Adrenal gland (tissue), 5 donors: ENCODE data around the gene TCF4.

ENCODE experiments used
- POLR2A ChIP-seq, 2 donors: fragments of 450-650 bp; IDR thresholded peaks; one replicate each; pipeline ENCODE4 v1.6.1; 2017; ENCODE audit warnings: antibody characterized with exemption in 2 of 2, mild to moderate bottlenecking in 2 of 2, moderate library complexity in 1 of 2
- TF ChIP-seq, protein P1 (sequence below), 6 experiments: fragments of 450-650 bp in 4 of 6; fragments of 200-600 bp in 2 of 6; sonication (generic) in 1 of 6; IDR thresholded peaks; 1 replicate in 5 of 6; 2 replicates in 1 of 6; pipeline versions ENCODE4 v1.5.1 to v1.8.0; 2016 to 2021; ENCODE audit warnings: antibody characterized with exemption in 6 of 6, mild to moderate bottlenecking in 2 of 6, moderate library complexity in 1 of 6
- donor health status: DM: no; HTN: no; CAD: no.

DNA sequence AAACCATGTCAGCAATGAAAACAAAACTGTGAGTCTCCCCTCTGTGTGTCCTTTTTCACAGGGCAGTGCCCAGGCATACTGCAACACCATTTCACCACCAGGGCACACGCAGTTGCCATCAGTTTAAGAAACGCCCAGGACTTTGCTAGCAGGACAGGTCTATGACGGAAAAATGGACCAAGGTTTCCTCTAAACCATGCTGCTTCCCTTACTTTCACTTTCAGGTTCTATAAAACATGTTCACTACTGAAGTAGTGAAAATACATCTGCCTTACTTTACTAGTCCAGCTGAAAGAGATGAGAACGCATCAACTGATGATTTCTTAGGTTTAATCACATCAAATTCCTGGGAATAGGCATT lies 110.5 kb downstream of the TCF4 start:
- peak in 1 of 2 donors; percentile 14 for TF ChIP-seq POLR2A (IDR thresholded peaks at IDR 0.05)
- TF ChIP-seq, protein P1, sequence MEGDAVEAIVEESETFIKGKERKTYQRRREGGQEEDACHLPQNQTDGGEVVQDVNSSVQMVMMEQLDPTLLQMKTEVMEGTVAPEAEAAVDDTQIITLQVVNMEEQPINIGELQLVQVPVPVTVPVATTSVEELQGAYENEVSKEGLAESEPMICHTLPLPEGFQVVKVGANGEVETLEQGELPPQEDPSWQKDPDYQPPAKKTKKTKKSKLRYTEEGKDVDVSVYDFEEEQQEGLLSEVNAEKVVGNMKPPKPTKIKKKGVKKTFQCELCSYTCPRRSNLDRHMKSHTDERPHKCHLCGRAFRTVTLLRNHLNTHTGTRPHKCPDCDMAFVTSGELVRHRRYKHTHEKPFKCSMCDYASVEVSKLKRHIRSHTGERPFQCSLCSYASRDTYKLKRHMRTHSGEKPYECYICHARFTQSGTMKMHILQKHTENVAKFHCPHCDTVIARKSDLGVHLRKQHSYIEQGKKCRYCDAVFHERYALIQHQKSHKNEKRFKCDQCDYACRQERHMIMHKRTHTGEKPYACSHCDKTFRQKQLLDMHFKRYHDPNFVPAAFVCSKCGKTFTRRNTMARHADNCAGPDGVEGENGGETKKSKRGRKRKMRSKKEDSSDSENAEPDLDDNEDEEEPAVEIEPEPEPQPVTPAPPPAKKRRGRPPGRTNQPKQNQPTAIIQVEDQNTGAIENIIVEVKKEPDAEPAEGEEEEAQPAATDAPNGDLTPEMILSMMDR (IDR thresholded peaks at IDR 0.05) = peak in 4 of 6 experiments; percentile 32 to 52 (median 35)
